ENCODE data around the gene AMBN. TPM values are rescaled to one million over a fixed set of nuclear protein-coding genes. Genes with fewer than 3 reads are reported as not detected.

Gene AMBN
- total RNA-seq, 1 donor from 2014 or later, result not detected

DNA sequence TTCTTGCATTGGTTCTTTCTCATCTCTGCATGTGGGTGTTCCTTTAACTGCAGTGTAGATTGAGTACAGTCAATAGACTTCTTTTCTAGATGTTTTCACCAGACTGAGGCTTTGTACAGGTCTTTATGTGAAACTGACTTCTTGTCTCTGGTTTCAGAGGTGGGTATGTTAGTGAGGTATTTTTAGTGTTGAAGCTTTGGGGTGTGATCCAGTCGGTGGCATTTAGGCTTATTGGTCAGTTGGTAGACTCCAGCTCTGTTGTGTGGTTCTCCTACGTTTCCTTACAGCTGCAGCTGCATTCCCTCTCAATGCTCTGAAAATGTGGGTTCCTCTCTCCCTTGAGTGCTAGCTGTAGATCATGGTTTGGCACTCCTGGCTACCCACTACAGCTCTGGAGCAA is 21.3 kb upstream of the AMBN start:
- DNase-seq (ENCODE audit: low read depth), result no peak
- no peak overlapping the region for H3K4me3 ChIP-seq (ENCODE audit: low read depth, low read length)
- TF ChIP-seq CTCF (conservative IDR thresholded peaks at IDR 0.05; ENCODE audit: low read depth, low read length), result no peak

DNA sequence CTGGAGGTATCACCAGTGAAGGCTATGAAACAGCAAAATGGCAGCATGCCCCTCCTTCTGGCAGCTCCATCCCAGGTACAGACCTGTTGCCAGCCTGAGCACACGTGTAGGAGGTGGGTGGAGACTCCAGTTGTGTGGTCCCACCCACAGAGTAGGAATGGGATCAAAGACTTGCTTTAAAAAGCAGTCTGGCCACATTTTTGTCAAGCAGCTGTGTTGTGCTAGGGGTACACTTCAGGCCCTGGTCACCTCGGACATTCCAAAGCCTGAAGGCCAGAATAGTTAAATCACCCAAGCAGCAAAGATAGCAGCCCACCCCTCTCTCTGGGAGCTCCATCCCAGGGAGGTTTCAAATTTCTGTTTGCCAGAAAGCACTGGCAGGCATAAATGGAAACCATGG is 20.3 kb upstream of the AMBN start:
- no peak for DNase-seq (ENCODE audit: low read depth)
- TF ChIP-seq CTCF (conservative IDR thresholded peaks at IDR 0.05; ENCODE audit: low read depth, low read length), result no peak
- no peak overlapping the region for H3K4me3 ChIP-seq (ENCODE audit: low read depth, low read length)

- no peak for DNase-seq (ENCODE audit: low read depth)
- TF ChIP-seq CTCF (conservative IDR thresholded peaks at IDR 0.05; ENCODE audit: low read depth, low read length), result no peak
- H3K4me3 ChIP-seq (ENCODE audit: low read depth, low read length), result no peak overlapping the region
These were observed 16.1 kb upstream of the AMBN start for GRCh38 chr4:70575964-70576363.

DNA sequence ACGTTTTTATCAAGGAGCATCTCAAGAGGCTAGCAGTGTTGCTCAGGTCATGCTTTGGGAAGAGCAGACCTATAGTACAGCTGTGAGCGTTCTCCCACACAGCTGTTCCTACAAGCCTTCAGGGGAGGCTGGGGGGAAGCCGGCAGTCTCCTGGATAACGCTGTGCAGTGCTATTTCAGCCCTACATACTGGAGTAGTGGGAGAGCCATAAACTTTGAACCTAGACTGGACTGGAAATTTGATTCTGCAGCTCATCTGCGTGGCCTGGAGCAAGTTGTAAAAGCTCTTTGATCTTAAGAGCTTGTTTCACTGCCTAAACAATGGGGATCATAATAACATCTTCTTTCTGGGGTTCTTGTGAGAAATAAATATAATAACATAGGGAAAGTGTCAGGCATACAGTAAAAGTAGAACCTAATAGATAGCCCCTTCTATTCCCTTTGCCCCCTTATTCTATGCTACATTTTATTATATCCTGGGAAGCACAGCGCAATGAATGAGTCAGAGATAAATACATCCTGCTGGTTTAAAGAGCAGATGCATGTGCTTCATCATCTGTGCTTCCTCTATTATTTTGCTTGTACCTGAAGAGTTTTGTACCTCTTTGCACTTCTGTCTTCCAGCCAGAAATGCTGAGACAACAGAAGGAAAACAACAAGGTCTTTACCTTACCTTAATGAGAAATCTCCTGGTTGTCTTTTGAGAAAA is 14.7 kb upstream of the AMBN start:
- DNase-seq (ENCODE audit: low read depth), result no peak
- TF ChIP-seq CTCF (conservative IDR thresholded peaks at IDR 0.05; ENCODE audit: low read depth, low read length), result no peak
- H3K4me3 ChIP-seq (ENCODE audit: low read depth, low read length), result no peak overlapping the region

GRCh38 chr4:70581980-70582379 is 10.1 kb upstream of the AMBN start:
- TF ChIP-seq CTCF (conservative IDR thresholded peaks at IDR 0.05; ENCODE audit: low read depth, low read length), result no peak
- no peak for DNase-seq (ENCODE audit: low read depth)
- H3K4me3 ChIP-seq (ENCODE audit: low read depth, low read length), result no peak overlapping the region

DNA sequence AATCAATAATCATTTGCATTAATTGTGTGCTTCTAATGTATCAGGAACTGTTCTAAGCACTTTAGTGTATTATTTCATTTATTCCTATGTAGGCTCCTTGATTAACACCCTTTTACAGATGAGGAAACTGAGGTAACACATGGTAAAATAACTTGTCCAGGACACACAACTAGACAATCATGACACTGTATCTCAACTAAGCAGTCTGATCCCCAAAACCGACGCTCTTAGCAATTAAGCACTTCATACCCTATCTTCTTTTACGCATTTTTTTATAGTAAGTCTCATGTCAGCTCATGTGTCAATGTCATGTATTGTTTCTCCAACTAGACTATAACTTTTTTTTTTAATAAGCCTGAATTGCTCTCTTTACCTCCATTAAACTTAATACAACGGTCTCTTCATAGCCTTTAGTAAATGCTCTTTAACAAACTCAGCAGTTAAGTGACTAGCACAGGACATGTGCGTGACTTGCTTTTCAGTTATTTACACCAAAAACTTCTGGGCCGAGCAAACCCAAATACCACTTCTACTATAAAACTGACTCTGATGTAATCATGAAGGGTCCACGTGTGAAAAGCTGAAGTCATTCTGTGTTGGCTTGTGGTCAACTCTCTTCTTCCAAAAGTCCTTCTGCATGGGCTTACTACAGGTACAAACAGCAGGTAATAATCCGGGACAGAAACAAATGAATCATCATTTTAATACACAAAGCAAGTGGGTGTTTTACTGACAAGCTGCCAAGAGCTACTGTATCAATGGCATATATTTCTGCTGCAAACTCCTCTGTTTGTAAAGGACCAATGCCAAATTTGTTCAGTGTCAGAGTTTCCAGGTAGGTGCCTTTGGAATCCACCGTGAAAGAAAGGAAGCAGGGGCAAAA is 7.9 kb upstream of the AMBN start:
- TF ChIP-seq CTCF (conservative IDR thresholded peaks at IDR 0.05; ENCODE audit: low read depth, low read length), result no peak
- no peak for DNase-seq (ENCODE audit: low read depth)
- H3K4me3 ChIP-seq (ENCODE audit: low read depth, low read length), result no peak overlapping the region

Data from epithelial cell of proximal tubule (primary cell).